K562 (cell line): Measurements from ENCODE around the gene NRXN3. TPM values are rescaled to one million over a fixed set of nuclear protein-coding genes. Genes with fewer than 3 reads are reported as not detected.

Experiments used
- ATAC-seq: fragments of 200-7000 bp; cut with Tn5 transposase; 3 replicates; pipeline ENCODE4 v1.9.1; 2020; ENCODE audit warnings: moderate library complexity
- BruUV-seq: library from RNA; stranded (reverse); fragments of 400-500 nt; replicated peaks from 2 replicates; lab custom pipeline; 2021; lab: Mats Ljungman, UMichigan
- CTCF ChIA-PET: fragments of 300-600 bp; formaldehyde crosslinking; extraction: SDS; loops from one replicate; lab custom pipeline; 2021; ENCODE audit warnings: low intra/inter-chr PET ratio; lab: Yijun Ruan, JAX
- POLR2A ChIA-PET: fragments of 300-600, 350-650 bp; sonication (Branson Sonifier 250); formaldehyde crosslinking; extraction: SDS; loops from one replicate; lab custom pipeline; 2021; ENCODE audit warnings: antibody characterized with exemption, inconsistent platforms; lab: Yijun Ruan, JAX
- DNase-seq, 4 experiments: peaks; one replicate each; pipeline versions ENCODE4 v3.0.0 to v3.0.0-alpha.2; 2011 to 2018; ENCODE audit warnings: low spot score in 3 of 4, mixed read lengths in 3 of 4; ENCODE audit errors: extremely low read depth in 1 of 4
- FAIRE-seq: peaks from 2 replicates; lab custom pipeline; 2011; peaks lifted over from hg19 to GRCh38; lab: Jason Lieb, UNC
- H2AFZ ChIP-seq: 2 replicates; pipeline ENCODE4 v1.6.0; 2011; ENCODE audit warnings: low read depth, low read length, control low read depth, inconsistent platforms
- H3K27ac ChIP-seq: fragments of 200-600 bp; 3 replicates; pipeline ENCODE4 v1.8.0; 2011; ENCODE audit warnings: low read depth, mild to moderate bottlenecking, control low read depth, inconsistent platforms, low read length, moderate library complexity, mixed read lengths; ENCODE audit errors: extremely low read depth
- H3K27me3 ChIP-seq, 2 experiments: fragments of 300-600 bp in 1 of 2; 2 replicates in 1 of 2; 3 replicates in 1 of 2; pipeline versions ENCODE4 v1.6.0 to v1.8.0; 2011; ENCODE audit warnings: inconsistent platforms in 2 of 2, low read length in 2 of 2, mild to moderate bottlenecking in 1 of 2, mixed read lengths in 1 of 2, moderate library complexity in 1 of 2; ENCODE audit not compliant: control insufficient read depth in 2 of 2, insufficient read depth in 2 of 2
- H3K36me3 ChIP-seq: fragments of 300-600 bp; 3 replicates; pipeline ENCODE4 v1.8.0; 2011; ENCODE audit warnings: mild to moderate bottlenecking, low read length, inconsistent platforms; ENCODE audit not compliant: control insufficient read depth, insufficient read depth
- H3K4me1 ChIP-seq, 2 experiments: fragments of 200-600 bp in 1 of 2; replicated peaks in 1 of 2; 2 replicates in 1 of 2; 3 replicates in 1 of 2; pipeline versions ENCODE4 v1.5.1 to v1.8.0; 2011; ENCODE audit warnings: inconsistent platforms in 2 of 2, low read length in 2 of 2, mild to moderate bottlenecking in 1 of 2, mixed read lengths in 1 of 2, moderate library complexity in 1 of 2; ENCODE audit not compliant: control insufficient read depth in 2 of 2, insufficient read depth in 2 of 2
- H3K4me2 ChIP-seq: 2 replicates; pipeline ENCODE4 v1.6.1; 2011; ENCODE audit warnings: low read length, control low read depth, inconsistent platforms, mixed read lengths; ENCODE audit not compliant: insufficient read depth
- H3K4me3 ChIP-seq: fragments of 200-600 bp; sonication (generic), shearing (Covaris generic); 2 replicates; pipeline ENCODE4 v1.5.1; 2016; ENCODE audit warnings: control low read depth, inconsistent platforms
- H3K79me2 ChIP-seq: fragments of 200-600 bp; 3 replicates; pipeline ENCODE4 v1.8.0; 2011; ENCODE audit warnings: low read length, inconsistent platforms; ENCODE audit not compliant: control insufficient read depth, insufficient read depth
- H3K9ac ChIP-seq, 2 experiments: 2 replicates each; pipeline versions ENCODE4 v1.6.0 to v1.6.1; 2011; ENCODE audit warnings: low read depth in 2 of 2, low read length in 2 of 2, control low read depth in 1 of 2, inconsistent platforms in 1 of 2, mild to moderate bottlenecking in 1 of 2, mixed read lengths in 1 of 2; ENCODE audit not compliant: insufficient read depth in 1 of 2
- H3K9me1 ChIP-seq: one replicate; pipeline ENCODE4 v1.6.0; 2011; ENCODE audit warnings: inconsistent platforms, mild to moderate bottlenecking, low read length, moderate library complexity; ENCODE audit not compliant: control insufficient read depth, insufficient read depth
- H3K9me3 ChIP-seq: replicated peaks from 2 replicates; pipeline ENCODE4 v1.5.1; 2011; ENCODE audit warnings: low read depth, low read length, inconsistent platforms; ENCODE audit not compliant: control insufficient read depth, insufficient read depth
- H4K20me1 ChIP-seq: replicated peaks from 2 replicates; pipeline ENCODE4 v1.6.1; 2011; ENCODE audit warnings: low read length, inconsistent platforms, mixed read lengths; ENCODE audit not compliant: control insufficient read depth, insufficient read depth
- KDM2B ChIP-seq: fragments of 250-450 bp; sonication (Bioruptor Pico); IDR thresholded peaks from 2 replicates; pipeline ENCODE4 v1.8.0; 2021; ENCODE audit warnings: mild to moderate bottlenecking, moderate library complexity
- LARP7 ChIP-seq: fragments of 450-650 bp; IDR thresholded peaks from 2 replicates; pipeline ENCODE4 v1.6.1; 2016
- MECOM ChIP-seq: fragments of 250-450 bp; sonication (Bioruptor Pico); IDR thresholded peaks from 2 replicates; pipeline ENCODE4 v1.8.0; 2022; ENCODE audit warnings: inconsistent platforms
- MTF1 ChIP-seq: fragments of 250-450 bp; sonication (Bioruptor Pico); IDR thresholded peaks from 2 replicates; pipeline ENCODE4 v1.9.0; 2021; ENCODE audit warnings: moderate library complexity, mild to moderate bottlenecking, inconsistent platforms, borderline replicate concordance
- NFYB ChIP-seq: IDR thresholded peaks from 2 replicates; pipeline ENCODE4 v1.6.1; 2011; ENCODE audit warnings: mild to moderate bottlenecking, moderate library complexity; ENCODE audit not compliant: insufficient read length; ENCODE audit errors: extremely low read depth
- OTX1 ChIP-seq: fragments of 450-650 bp; formaldehyde crosslinking; IDR thresholded peaks from 2 replicates; pipeline ENCODE4 v1.4.0; 2022; ENCODE audit warnings: mild to moderate bottlenecking
- PTBP1 ChIP-seq: fragments of 200-400 bp; formaldehyde crosslinking; IDR thresholded peaks from 2 replicates; pipeline ENCODE4 v1.6.1; 2017; ENCODE audit warnings: low read depth, low read length
- SIN3B ChIP-seq: fragments of 450-650 bp; IDR thresholded peaks from 2 replicates; pipeline ENCODE4 v1.6.1; 2017; ENCODE audit warnings: low read depth, mild to moderate bottlenecking, moderate library complexity
- TEAD1 ChIP-seq, 2 experiments: fragments of 450-650 bp in 1 of 2; sonication (generic) in 1 of 2; formaldehyde crosslinking; IDR thresholded peaks; 2 replicates each; pipeline versions ENCODE4 v1.4.0 to v1.8.0; 2020 to 2022; ENCODE audit warnings: mild to moderate bottlenecking in 2 of 2, missing genetic modification reagents in 1 of 2
- ZNF354B ChIP-seq: fragments of 250-450 bp; sonication (Bioruptor Pico); IDR thresholded peaks from 2 replicates; pipeline ENCODE4 v1.4.0; 2020
- WGBS: fragments of 100-300 bp; shearing (Covaris generic); methylation state at CpG from one replicate; pipeline ENCODE4 v1.1.6; 2016; ENCODE audit warnings: low coverage, mixed read lengths; ENCODE audit not compliant: insufficient coverage; ENCODE audit errors: missing lambda C conversion rate; 5-methylcytosine and 5-hydroxymethylcytosine counted together
- in situ Hi-C: fragments of 300-500 bp; cut with MboI; formaldehyde crosslinking; loops from 4 replicates; pipeline ENCODE4 v1.15.0; 2018; ENCODE audit warnings: inconsistent platforms, mixed read lengths
- intact Hi-C: fragments of 100-400 bp; cut with micrococcal nuclease; formaldehyde crosslinking; loops from 2 replicates; pipeline ENCODE4 v1.14.2; 2022
- polyA plus RNA-seq, 8 experiments: library from polyadenylated mRNA; depleted of rRNA in 4 of 8; stranded (reverse) in 5 of 8; unstranded in 3 of 8; fragments of >200 nt; fragmentation: Nextera tagmentation in 2 of 8; fragmentation: Illumina TruSeq in 1 of 8; extraction: Ambion mirVana in 2 of 8; extraction: Trizol in 1 of 8; gene quantifications; 2 replicates each; pipeline versions ENCODE4 v1.2.1 to v1.2.3, GENCODE V29; 2011 to 2014; ENCODE audit warnings: inconsistent platforms in 1 of 8, missing spikeins in 1 of 8
- total RNA-seq, 7 experiments: library from RNA; depleted of rRNA in 6 of 7; stranded (reverse); fragments of >200 nt in 6 of 7; fragmentation: Illumina TruSeq in 2 of 7; extraction: Trizol in 2 of 7; gene quantifications; 2 replicates each; pipeline versions ENCODE4 v1.2.1 to v1.2.3, GENCODE V29; 2011 to 2021; ENCODE audit warnings: low replicate concordance in 1 of 7
- TF ChIP-seq, protein P1 (sequence below): fragments of 200-400 bp; formaldehyde crosslinking; IDR thresholded peaks from 2 replicates; pipeline ENCODE4 v1.6.1; 2017; ENCODE audit warnings: mild to moderate bottlenecking, low read depth, low read length, moderate library complexity
- TF ChIP-seq, protein P2 (sequence below): fragments of 200-800 bp; sonication (Bioruptor generic); IDR thresholded peaks from 2 replicates; pipeline ENCODE4 v1.6.1; 2016; ENCODE audit warnings: missing genetic modification characterization, missing compliant biosample characterization
- TF ChIP-seq, protein P3 (sequence below), 2 experiments: fragments of 450-650 bp in 1 of 2; IDR thresholded peaks; 2 replicates each; pipeline ENCODE4 v1.6.1; 2011 to 2017; ENCODE audit warnings: low read depth in 2 of 2, antibody characterized with exemption in 1 of 2, borderline replicate concordance in 1 of 2, low read length in 1 of 2, mild to moderate bottlenecking in 1 of 2, mixed read lengths in 1 of 2; ENCODE audit not compliant: control insufficient read depth in 1 of 2

The NRXN3 gene
- total and polyA plus RNA-seq, 9 of the 15 experiments (the other 6 are each of a cell fraction or from before 2014, with no cell fraction given) = 0.09 TPM; not detected in 8

DNA sequence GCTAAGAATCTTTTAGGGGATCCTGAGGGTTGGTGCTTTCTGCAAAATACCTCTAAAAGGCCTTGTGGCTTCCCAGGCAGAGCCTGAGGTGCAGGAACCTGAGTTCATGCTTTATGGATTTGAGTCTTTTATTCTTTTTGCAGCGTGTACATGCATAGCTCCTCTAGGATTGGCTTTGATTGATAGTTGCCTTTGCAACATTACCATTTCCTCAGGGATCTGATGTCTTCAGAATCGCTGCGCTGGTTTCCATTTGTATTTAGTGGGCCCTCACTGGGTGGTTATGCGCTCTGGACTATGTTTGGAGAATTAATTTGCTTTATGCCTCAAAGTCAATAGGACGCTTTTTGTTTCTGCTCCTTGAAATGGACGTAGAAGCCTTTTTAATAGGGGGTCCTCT lies 16.1 kb downstream of the NRXN3 start:
- H3K36me3 ChIP-seq = no peaks in the 10 kb centered on the region
- no peaks in the 10 kb centered on the region for H3K4me1 ChIP-seq
- ATAC-seq = no peak
- intact Hi-C loops (no loop called here), in situ Hi-C loops (no loop called here)
- no peak overlapping the region for H3K4me2 ChIP-seq
- FAIRE-seq = no peak
- no peaks in the 10 kb centered on the region; a peak in 1 of 5 replicates for H3K27me3 ChIP-seq
- no peak overlapping the region for H3K9ac ChIP-seq
- H3K27ac ChIP-seq = no peak overlapping the region
- ChIA-PET POLR2A (no interaction called here), CTCF (no interaction called here)
- no peaks in the 10 kb centered on the region for H3K9me1 ChIP-seq
- no peaks in the 10 kb centered on the region for H4K20me1 ChIP-seq
- BruUV-seq = no TSS peak
- H3K4me3 ChIP-seq = no peak overlapping the region
- H3K79me2 ChIP-seq = no peaks in the 10 kb centered on the region
- DNase-seq = no peak
- 1% methylated on average over 6 of the region's 6 CpGs for WGBS
- no peaks in the 10 kb centered on the region for H3K9me3 ChIP-seq
- H2AFZ ChIP-seq = no peak overlapping the region
- TF ChIP-seq MTF1 (CRISPR knock-in tag) (no peak), OTX1 (CRISPR knock-in tag) (no peak), LARP7 (no peak), ZNF354B (CRISPR knock-in tag) (no peak), TEAD1 (CRISPR knock-in tag; IDR thresholded peaks at IDR 0.05) (no peak), NFYB (no peak), KDM2B (CRISPR knock-in tag) (no peak), SIN3B (no peak), PTBP1 (no peak), MECOM (CRISPR knock-in tag) (no peak)
- TF ChIP-seq, protein P1, sequence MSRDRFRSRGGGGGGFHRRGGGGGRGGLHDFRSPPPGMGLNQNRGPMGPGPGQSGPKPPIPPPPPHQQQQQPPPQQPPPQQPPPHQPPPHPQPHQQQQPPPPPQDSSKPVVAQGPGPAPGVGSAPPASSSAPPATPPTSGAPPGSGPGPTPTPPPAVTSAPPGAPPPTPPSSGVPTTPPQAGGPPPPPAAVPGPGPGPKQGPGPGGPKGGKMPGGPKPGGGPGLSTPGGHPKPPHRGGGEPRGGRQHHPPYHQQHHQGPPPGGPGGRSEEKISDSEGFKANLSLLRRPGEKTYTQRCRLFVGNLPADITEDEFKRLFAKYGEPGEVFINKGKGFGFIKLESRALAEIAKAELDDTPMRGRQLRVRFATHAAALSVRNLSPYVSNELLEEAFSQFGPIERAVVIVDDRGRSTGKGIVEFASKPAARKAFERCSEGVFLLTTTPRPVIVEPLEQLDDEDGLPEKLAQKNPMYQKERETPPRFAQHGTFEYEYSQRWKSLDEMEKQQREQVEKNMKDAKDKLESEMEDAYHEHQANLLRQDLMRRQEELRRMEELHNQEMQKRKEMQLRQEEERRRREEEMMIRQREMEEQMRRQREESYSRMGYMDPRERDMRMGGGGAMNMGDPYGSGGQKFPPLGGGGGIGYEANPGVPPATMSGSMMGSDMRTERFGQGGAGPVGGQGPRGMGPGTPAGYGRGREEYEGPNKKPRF = no peak
- TF ChIP-seq, protein P2, sequence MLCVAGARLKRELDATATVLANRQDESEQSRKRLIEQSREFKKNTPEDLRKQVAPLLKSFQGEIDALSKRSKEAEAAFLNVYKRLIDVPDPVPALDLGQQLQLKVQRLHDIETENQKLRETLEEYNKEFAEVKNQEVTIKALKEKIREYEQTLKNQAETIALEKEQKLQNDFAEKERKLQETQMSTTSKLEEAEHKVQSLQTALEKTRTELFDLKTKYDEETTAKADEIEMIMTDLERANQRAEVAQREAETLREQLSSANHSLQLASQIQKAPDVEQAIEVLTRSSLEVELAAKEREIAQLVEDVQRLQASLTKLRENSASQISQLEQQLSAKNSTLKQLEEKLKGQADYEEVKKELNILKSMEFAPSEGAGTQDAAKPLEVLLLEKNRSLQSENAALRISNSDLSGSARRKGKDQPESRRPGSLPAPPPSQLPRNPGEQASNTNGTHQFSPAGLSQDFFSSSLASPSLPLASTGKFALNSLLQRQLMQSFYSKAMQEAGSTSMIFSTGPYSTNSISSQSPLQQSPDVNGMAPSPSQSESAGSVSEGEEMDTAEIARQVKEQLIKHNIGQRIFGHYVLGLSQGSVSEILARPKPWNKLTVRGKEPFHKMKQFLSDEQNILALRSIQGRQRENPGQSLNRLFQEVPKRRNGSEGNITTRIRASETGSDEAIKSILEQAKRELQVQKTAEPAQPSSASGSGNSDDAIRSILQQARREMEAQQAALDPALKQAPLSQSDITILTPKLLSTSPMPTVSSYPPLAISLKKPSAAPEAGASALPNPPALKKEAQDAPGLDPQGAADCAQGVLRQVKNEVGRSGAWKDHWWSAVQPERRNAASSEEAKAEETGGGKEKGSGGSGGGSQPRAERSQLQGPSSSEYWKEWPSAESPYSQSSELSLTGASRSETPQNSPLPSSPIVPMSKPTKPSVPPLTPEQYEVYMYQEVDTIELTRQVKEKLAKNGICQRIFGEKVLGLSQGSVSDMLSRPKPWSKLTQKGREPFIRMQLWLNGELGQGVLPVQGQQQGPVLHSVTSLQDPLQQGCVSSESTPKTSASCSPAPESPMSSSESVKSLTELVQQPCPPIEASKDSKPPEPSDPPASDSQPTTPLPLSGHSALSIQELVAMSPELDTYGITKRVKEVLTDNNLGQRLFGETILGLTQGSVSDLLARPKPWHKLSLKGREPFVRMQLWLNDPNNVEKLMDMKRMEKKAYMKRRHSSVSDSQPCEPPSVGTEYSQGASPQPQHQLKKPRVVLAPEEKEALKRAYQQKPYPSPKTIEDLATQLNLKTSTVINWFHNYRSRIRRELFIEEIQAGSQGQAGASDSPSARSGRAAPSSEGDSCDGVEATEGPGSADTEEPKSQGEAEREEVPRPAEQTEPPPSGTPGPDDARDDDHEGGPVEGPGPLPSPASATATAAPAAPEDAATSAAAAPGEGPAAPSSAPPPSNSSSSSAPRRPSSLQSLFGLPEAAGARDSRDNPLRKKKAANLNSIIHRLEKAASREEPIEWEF = no peak
- TF ChIP-seq, protein P3, sequence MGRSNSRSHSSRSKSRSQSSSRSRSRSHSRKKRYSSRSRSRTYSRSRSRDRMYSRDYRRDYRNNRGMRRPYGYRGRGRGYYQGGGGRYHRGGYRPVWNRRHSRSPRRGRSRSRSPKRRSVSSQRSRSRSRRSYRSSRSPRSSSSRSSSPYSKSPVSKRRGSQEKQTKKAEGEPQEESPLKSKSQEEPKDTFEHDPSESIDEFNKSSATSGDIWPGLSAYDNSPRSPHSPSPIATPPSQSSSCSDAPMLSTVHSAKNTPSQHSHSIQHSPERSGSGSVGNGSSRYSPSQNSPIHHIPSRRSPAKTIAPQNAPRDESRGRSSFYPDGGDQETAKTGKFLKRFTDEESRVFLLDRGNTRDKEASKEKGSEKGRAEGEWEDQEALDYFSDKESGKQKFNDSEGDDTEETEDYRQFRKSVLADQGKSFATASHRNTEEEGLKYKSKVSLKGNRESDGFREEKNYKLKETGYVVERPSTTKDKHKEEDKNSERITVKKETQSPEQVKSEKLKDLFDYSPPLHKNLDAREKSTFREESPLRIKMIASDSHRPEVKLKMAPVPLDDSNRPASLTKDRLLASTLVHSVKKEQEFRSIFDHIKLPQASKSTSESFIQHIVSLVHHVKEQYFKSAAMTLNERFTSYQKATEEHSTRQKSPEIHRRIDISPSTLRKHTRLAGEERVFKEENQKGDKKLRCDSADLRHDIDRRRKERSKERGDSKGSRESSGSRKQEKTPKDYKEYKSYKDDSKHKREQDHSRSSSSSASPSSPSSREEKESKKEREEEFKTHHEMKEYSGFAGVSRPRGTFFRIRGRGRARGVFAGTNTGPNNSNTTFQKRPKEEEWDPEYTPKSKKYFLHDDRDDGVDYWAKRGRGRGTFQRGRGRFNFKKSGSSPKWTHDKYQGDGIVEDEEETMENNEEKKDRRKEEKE (IDR thresholded peaks at IDR 0.05; ENCODE audit: borderline replicate concordance in 1 of 2, control insufficient read depth in 1 of 2, low read depth in 2 of 2, low read length in 1 of 2) = no peak
